DMS153 (cell line): ENCODE results near the gene IGLL5.

ENCODE experiments used
- DNase-seq: peaks from one replicate; lab custom pipeline; 2025; lab: John Stamatoyannopoulos, UW

IGLL5 gene

DNA sequence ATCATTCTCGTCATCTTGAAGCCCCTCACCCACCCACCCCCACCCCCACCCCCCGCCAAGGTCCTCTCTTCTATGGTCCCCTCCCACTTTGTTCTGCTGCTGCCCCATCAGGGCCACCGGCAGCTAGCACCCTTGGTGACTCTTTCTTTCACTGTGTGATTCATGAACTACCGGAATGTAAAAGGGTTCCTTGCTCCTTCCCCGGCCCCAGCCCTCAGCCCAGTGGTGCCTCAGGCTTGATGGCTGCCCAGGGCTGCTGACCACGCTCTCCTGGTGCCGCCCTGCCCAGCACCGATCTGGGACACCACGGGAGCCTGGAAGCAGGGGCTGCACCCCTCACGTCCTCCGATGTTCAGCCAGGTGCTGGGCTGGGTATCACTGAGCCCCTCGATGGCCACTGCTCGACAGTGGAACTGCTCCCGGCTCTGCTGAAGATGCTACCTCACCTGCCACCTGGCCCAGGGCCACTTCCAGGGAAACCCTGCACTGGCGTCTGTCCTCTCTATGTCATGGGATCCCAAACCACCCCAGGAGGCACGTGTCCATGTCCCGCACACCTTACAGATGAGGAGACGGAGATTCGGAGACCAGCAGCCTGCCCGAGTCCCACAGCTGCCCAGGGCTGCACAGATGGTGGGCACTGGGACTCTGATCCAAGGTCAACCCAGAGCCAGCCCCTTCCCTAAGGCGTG lies 39.7 kb downstream of the IGLL5 start:
- no peak for DNase-seq

DNA sequence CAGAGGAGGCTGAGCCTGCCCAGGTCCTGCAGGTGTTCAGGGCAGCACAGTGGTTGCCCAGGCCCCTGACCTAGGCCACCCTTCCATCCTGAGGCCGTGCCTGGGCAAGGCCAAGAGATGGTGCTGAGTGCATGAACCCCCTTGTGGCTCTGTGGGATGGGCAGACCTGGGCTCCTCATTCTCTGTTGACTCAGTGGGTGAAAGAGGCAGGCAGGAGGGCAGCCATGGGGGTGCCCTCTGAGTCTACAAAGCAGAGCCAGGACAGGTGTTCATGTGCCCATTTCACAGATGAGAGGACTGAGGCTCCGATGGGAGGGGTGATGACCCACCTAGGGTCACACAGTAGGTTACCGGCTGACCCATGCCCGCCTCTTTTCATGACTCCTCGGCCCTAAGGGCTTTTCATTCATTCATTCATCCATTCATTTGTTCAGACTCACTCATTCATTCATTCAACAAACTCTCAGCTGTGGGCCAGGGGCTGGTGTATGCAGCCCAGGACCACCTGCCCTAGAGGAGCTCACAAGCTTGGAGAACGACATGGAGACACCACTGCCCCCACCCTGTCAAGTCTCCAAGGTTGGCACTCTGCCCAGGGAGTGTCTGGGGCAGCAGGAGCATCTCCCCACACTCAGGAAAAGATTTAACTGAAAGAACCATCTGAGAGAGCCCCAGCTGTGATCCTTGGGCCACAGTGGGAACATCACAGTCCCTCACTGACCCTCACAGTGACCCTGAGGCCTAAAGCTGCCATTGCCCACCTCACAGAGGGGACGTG lies 40.5 kb downstream of the IGLL5 start:
- DNase-seq: no peak

DNA sequence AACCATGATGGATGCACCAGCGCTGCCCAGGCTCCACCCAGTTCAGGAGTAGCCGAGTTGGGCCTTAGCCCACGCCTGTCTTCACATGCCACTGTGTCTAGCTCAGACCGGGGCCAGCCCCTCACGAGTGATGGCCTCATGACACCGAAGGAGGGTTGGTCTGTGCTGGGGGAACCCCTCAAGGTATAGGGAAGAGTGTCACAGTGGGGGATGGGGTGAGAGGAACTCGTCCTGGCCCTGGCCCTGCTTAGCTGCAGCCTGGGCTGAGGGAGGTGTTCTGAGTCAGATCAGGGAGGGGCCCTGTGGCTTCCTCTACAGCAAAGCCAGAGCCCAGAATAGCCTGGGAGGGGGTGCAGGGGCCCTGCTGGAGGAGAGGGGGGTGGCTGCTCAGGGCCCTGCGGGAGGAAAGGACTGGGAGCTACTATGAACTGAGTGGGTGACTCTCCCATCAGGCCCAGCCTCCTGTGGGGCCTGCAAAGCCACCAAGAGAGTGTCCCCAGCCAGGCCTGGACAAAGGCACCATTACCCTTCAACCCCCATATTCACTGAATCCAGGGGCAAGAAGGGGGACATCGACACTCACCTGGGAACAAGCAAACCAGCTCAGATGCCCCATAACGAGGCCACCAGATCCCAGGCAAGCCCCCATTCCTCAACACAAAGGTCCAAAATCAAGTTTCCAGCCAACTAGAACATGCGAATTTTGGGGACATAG lies 41.2 kb downstream of the IGLL5 start:
- no peak for DNase-seq

DNA sequence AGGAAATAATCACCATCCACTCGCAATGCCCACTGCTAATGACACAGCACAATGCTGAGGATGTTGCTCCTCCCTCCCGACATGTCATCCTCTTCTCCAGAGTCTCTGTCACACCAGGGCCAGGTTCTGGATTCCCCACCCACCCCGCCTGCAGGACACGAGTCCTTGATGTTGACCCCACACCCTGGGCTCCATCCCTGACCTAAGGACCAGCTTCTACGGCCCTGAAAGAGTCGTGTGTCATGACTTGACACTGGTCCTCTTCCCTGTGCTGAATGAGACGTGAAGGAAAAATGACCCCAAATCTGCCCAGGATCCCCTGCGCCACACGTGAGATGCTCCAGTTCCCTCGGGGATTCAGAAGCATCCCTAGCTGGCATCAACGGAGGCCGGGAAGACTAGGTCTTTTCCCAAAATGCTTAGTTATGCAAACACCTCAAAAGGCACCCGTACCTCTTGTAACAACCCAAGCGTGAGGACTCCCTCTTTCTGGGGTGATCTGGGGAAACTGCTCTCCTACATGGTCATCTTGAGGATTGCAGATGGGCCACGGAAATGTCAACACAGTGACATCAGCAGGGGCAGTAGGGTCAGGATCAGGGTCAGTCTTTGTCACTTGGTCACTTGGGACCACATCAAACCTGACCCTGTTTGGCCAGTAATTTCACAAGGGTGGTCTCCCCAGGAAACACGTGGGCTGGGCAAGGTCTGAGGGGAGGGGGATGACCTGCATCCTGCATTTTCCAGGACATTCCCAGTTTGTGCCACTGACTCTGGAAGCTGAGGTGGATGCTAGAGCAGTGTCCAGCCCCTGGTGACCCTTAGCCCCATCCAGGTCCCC lies 42.0 kb downstream of the IGLL5 start:
- DNase-seq: no peak

DNA sequence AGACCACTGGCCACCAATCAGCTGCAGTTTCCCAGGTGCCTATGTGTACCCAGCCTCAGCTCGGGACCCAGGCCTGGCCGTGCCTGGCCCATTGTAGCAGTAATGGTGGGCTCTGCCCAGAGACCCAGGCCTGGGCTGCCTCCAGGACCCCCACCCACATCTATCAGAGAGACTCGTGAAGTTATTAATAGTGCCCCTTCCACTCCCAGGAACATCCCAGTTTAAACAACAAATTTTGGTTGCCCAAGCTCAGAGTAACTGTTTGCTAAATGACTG lies 42.5 kb downstream of the IGLL5 start:
- no peak for DNase-seq

DNA sequence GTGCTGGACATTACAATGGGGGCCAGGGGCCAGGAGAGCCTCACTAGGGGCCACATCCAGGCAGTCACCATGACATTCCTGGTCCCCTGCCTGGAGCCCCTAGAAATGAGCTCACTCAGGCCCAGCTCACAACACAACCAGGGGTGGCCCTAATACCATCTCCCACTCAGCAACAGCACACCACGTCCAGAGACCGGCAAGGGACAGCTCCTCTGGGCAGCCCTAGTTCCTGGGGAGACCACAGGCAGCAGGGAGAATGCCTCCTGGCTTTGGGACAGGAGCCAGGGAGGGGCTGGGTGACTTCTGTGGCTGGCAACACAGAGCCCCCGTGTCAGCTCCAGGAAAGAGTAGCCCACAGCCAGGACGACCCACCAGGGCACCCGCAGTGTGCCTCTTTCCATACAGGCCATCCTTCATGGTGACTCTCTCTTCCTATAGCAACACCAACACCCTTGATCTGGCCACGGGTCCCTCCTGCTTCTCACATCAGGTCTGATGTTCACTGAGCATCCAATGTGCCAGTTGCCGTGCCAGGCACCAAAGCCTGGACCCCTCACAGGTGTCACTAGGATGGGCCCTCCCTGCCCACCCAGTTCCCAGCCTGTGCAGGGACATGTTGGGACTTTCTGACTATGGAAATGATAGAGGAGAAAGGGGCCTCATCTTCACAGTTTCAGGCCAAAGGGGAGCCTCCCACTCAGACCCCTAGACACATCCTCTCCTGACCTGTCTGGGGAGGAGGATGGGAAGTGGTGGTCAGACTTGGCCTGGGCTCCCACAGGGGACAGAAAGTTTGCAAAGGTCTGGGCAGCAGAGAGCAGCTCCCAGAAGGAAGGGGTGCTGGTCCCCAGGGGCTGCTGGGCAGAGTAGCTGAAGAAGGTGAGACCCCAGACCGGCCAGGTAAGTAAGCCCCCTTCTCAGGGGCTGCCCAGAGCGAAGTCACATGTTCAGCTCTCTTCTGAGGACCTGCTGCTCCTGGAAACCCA lies 43.2 kb downstream of the IGLL5 start:
- DNase-seq: no peak

DNA sequence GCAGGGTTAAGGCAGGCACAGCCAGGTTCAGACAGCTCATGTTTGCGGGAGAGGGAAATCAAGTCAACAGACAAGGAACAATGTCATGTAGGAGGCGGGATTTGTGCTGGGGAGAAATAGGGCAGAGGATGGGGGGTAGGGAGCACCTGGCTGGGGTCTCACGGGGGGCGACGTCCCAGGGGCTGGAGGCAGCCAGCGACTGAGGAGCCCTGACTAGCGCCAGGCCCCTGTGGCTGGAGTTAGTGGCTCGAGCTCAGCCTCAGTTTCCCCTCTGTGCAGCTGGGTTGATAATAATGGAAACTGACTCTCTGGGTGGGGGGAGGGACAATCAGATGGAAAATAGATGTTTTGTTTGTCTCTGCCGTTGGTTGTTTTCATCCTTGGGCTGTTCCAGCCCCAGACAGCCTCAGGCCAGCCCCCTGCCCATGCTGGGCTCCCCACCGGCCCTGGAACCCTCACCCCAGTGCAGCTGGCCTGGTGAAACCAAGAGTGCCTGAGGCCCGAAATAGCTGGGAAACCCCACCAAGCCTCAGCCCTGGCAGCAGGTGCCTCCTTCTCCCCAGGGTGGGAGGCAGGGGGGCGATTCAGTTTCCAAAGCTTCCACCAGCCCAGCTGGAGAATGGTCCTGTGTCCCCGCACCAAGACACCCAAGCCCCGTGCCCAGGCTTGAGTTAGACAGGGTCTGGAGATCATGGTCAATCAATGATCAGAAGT lies 44.1 kb downstream of the IGLL5 start:
- no peak for DNase-seq

DNA sequence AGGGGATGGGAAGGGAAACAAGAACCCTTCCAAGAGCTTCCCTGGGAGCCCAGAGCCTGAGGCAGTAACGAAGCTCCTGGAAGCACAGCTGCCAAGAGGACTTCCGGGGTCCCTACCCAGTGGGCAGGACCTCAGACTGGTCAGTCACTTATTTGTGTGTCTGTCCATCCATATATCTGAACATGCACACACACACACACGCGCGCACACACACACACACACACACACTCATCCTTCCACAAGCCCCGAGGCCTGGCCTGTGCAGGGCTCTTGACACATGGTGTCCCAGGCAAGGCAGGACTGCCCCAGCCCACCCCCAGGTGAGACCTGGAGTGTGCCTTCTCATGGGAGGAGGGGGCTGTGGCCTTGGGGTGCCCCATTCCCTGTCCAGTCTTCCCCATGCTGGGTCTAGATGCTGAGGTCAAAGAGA lies 44.9 kb downstream of the IGLL5 start:
- no peak for DNase-seq

DNA sequence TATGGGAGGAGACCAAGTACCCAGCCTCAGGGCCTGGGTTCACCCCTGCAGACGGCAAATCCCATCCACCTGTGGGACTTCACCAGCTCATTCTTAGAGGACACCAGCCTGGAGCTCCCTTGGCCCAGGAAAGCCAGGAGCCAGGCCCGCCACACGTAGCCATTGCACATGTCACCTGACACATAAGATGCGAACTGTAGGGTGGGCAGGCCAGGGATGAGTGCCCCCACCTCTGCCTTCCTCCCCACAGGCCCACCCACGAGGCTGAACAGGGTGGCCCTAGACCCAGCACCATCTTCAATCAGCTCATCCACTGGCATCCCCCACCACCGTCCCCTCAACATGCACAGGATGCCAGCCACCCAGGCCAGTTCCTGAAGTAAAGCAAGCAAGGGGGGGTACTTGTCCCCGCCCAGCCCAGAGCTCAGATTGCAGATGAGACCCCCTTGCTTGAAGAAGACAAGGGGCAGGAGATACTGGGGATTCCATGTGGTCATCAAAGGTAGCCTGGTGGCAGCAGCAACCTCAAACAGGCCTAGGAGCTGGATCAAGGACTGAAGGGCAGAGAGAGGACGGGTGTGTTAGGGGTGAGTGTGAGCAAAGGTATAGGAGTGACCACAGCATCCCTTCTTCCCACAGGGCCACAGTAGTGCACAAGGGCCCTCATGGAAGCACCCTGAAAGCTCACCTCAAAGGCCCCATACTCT lies 45.6 kb downstream of the IGLL5 start:
- no peak for DNase-seq

DNA sequence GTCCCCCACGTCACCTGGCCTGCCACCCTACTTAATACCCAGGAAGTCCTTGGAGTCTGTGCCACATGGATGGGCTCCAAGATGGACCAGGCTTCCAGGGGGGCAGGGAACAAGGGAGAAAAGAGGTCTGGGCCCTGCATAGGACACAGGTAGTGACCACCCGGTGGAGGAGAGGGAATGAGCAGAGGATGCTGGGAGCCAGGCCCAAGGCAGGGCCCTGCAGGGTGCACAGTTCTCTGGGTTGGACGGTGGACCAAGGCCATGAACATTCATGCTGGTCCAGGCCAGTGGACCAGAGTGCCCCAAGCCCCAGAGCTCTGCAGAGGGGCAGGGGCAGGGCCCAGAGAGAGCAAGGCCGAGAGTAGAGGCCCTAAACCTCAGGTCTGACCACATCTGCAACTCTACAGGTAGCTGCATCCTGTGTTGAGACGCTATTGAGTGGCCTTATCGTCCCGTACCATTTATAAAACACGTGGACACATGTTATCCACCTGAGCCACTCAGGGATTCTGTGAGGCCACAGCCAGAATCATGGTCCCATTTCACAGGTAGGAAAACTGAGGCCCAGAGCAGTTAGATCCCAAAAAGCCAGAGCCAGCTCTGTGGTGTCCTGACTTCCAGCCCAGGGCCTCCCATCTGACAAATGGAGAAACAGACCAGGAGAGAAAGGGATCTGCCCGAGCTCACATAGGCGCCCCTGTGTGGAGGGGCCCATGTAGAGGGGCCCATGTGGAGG lies 46.4 kb downstream of the IGLL5 start:
- no peak for DNase-seq

DNA sequence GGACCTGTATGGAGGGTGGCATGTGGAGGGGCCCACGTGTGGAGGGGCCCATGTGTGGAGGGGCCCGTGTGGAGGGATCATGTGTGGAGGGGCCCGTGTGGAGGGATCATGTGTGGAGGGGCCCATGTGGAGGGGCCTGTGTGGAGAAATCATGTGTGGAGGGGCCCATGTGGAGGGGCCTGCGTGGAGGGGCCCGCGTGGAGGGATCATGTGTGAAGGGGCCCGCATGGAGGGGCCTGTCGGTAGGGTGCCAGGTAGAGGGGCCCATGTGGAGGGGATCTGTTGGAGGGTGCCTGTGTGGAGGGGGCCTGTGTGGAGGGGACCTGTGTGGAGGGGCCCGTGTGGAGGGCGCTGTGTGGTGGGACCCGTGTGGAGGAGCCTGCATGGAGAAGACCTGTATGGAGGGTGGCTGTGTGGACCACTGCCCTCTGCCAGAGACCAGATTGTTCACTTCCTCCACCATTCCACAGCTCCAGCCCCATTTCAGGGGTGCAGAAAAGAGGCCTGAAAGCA lies 47.0 kb downstream of the IGLL5 start:
- no peak for DNase-seq

DNA sequence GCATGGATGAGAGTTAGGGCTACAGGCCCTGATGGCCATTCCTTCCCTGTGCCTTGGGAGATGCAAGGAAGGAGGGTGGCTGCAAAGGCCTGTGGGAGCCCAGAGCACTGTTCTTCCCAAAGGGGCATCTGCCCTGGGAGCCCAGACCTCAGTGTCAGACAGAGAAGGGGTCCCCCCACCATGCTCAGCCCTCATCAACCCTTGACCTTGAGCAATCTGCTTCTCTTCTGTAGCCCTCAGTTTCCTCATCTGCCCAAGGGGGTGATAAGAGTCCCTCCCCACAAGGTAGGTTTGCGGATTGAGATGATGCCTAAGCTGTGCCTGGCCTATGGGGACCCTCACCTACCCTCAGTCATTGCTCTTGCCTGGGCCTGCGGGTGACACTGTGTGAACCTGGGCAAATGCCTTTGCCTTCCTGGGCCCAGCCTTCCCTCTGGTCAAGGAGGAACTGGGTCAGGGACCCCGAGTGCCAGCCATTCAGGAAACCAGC lies 47.5 kb downstream of the IGLL5 start:
- DNase-seq: no peak

DNA sequence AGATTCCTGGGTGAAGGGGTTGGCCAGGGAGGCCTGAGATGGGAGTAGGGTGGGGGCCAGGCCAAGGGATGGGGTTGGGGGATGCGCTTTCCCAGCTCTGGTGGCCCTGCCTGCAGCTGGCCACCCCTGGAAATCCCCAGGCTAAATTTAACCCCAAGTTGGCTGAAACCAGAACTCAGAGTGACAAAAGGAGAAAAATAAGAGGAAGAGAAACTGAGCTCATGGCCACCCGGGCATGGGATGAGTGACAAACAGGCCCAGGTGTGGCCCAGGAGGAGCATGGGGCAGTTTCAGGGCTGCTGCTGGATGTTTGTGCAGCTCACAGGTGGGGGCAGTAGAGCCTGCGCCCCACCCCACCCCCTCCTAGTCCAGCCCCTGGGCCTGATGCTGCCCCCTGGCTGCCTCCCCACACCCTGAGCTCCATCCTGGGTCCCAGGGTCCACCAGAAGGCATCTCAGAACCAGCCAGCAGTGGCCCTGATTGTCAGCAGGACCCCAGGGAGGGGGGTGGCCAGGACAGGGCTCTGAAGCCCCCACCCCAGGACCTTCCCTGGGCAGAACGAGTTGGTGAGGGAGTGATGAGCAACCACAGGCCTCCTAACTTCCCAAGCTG lies 48.0 kb downstream of the IGLL5 start:
- no peak for DNase-seq

DNA sequence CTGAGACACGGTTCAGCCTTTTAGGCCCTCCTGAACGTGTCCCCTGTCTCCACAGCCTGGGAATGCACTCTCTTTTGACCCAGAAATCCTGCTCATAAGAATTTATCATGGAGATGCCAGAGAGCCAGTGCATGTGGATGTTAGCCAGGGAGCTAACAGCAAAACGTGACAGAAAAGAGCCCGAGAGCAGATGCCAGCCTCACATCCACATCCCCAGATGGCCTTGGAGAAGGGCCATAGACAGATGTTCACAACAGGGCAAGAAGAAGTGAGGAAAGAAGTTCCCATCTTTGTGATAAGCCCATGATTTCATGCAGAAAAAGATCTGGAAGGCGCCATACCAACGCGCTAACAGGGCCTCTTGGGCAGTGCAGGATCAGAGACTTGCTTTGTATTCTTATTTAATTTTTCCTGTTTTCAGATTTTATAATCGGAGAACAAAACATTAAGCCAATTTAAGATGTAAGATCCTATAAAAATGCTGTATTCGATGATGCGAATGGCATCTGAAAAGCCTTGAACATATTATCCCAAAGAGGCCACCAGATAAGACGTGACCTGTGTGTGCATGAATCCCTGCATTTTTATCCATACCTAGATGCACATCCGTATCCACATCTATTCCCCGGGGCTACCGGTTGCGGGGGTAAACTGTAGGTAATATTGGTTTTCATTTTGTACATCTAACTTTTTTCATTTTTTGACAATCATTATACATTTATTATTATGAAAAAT lies 48.7 kb downstream of the IGLL5 start:
- DNase-seq: no peak

DNA sequence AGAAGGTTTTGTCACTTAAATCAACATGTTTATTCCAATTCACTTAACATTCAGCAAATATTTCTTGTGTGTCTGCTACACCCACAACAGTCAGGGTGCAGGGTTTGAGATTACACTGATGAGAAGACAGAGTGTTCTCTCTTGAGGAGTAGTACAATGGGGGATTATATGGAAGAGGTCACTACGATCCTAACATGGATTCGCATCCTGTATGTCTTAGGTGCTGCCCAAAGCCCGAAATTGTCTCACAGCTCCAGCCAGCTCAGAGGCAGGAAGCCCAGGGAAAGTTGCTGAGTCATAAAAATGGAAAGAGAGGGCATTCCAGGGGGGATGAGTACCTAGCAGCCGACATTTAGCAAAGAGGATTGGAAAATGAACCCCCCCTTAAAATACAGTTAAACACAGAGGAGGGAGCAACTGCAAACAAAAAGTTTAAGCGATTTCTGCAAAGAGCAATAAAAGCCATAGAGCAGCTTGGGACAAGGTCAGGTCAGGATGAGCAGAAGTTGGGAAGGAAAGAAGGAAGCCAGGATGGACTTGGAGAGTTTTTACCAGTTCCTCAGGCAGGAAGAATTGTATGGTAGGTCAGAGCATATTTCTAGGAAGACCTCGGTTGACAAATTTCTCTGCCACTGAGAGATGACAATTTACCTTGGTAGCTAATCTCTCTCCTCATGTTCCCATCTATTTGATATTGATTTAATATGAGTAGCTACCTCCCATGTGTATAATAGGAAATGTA lies 49.5 kb downstream of the IGLL5 start:
- DNase-seq: no peak

DNA sequence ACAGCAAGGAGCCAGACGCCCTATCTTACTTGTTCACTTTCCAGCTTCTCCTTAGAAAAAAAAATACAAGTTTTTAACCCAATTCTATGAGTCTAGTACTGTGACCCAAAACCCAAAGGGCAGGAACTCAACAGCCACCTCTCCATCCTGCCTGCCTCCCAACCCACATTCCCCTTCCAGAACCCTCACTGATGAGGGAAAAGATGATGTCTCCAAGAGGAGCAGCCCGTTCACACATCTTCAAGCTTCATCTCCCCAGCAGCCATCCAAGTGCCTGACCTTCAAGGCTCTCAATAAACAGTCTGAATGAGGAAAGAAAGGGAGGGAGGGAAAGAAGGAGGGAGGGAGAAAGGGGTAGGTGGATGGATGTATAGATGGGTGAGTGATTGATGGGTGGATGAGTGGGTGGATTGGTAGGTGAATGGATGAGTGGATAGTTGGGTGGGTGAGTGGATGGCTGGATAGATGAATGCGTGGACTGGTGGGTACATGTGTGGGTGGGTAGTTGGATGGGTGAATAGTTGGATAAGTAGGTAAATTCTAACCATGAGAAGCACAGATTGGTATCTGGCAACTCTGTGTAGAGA lies 50.4 kb downstream of the IGLL5 start:
- DNase-seq: no peak
